ENCODE measurements around the gene TNIP1. TPM values are rescaled to one million over a fixed set of nuclear protein-coding genes. Genes with fewer than 3 reads are reported as not detected.
A peak's percentile ranks its signal among the peaks of the same experiment; 100 is the strongest.

TNIP1 gene
- total and polyA plus RNA-seq, 10 donors: 67.7 to 260 (median 199) TPM

DNA sequence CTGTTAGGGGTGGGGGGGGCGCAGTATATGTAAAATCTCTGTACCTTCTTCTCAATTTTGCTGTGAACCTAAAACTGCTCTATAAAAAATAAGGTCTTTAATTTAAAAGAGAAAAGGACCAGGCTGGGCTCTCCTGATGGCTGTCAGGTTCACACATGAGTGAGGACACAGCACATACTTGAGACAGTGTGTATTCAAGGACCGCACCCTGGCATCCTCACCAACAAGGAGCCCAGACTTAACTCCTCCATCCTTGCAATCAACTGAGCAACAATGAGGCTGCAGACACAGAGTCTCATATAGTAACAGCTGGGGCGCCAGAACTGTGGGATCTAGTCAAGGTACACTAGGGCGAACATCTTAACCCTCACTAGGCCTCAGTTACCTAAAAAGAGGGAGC lies 9.8 kb downstream of the TNIP1 start:
- Histone ChIP-seq H3K9me3 (no peaks in the 10 kb centered on the region), H3K36me3 (peaks cover 0 to 90% (median 13%) of the 10 kb centered on the region in 6 donors), H3K27me3 (replicated peaks in 1 of 7) (no peaks in the 10 kb centered on the region), H3K27ac (peak overlapping the region in 6 of 8 donors; percentile 74 to 95 (median 83)), H3K4me3 (no peak overlapping the region), H3K4me1 (peaks cover 67 to 100% (median 92%) of the 10 kb centered on the region in 6 donors)
- DNase-seq: no peak
- intact Hi-C loops (cut with DNase I; ENCODE audit: low total_unique reads): no loop called here
- 82 to 94% (median 88%) methylated on average over 4 of the region's 4 CpGs for WGBS, 5 donors
- TF ChIP-seq POLR2AphosphoS5 (IDR thresholded peaks at IDR 0.05): no peak
- TF ChIP-seq, protein P1, sequence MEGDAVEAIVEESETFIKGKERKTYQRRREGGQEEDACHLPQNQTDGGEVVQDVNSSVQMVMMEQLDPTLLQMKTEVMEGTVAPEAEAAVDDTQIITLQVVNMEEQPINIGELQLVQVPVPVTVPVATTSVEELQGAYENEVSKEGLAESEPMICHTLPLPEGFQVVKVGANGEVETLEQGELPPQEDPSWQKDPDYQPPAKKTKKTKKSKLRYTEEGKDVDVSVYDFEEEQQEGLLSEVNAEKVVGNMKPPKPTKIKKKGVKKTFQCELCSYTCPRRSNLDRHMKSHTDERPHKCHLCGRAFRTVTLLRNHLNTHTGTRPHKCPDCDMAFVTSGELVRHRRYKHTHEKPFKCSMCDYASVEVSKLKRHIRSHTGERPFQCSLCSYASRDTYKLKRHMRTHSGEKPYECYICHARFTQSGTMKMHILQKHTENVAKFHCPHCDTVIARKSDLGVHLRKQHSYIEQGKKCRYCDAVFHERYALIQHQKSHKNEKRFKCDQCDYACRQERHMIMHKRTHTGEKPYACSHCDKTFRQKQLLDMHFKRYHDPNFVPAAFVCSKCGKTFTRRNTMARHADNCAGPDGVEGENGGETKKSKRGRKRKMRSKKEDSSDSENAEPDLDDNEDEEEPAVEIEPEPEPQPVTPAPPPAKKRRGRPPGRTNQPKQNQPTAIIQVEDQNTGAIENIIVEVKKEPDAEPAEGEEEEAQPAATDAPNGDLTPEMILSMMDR (IDR thresholded peaks at IDR 0.05 in 8 of 11, conservative IDR thresholded peaks at IDR 0.05 in 3 of 11): no peak
- no peak for TF ChIP-seq POLR2A (IDR thresholded peaks at IDR 0.05)

DNA sequence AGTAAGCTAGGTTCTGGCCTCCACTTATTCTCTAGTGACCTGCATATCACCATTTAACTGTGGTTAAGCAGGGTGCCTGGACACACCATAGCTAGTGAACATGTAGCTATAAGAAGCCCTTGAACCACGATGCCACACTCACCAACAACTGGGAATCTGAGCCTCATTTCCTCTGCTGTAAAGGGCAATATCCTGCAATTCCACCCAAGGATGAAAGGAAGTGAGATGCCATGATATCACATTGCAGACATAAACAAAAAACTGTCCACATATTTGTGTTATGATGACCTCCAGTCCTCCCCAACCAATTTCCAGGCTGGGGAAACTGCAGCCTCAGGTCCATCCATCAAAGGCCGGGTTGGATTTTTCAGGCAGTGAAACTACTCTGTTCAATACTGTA lies 10.4 kb downstream of the TNIP1 start:
- peaks cover 0 to 84% (median 13%) of the 10 kb centered on the region in 6 donors for H3K36me3 ChIP-seq
- WGBS, 5 donors: 47 to 78% (median 55%) methylated on average over 2 of the region's 2 CpGs
- no peaks in the 10 kb centered on the region for H3K9me3 ChIP-seq
- H3K4me3 ChIP-seq: no peak overlapping the region
- TF ChIP-seq POLR2A (IDR thresholded peaks at IDR 0.05): no peak
- peak in 1 of 3 donors; percentile 72 for TF ChIP-seq POLR2AphosphoS5 (IDR thresholded peaks at IDR 0.05)
- TF ChIP-seq, protein P1 (IDR thresholded peaks at IDR 0.05 in 8 of 11, conservative IDR thresholded peaks at IDR 0.05 in 3 of 11): no peak
- intact Hi-C loops (cut with DNase I; ENCODE audit: low total_unique reads): no loop called here
- peak overlapping the region in 7 of 8 donors; percentile 71 to 95 (median 83) for H3K27ac ChIP-seq
- no peaks in the 10 kb centered on the region for H3K27me3 ChIP-seq (replicated peaks in 1 of 7)
- peaks cover 66 to 100% (median 92%) of the 10 kb centered on the region in 6 donors for H3K4me1 ChIP-seq
- no peak for DNase-seq

DNA sequence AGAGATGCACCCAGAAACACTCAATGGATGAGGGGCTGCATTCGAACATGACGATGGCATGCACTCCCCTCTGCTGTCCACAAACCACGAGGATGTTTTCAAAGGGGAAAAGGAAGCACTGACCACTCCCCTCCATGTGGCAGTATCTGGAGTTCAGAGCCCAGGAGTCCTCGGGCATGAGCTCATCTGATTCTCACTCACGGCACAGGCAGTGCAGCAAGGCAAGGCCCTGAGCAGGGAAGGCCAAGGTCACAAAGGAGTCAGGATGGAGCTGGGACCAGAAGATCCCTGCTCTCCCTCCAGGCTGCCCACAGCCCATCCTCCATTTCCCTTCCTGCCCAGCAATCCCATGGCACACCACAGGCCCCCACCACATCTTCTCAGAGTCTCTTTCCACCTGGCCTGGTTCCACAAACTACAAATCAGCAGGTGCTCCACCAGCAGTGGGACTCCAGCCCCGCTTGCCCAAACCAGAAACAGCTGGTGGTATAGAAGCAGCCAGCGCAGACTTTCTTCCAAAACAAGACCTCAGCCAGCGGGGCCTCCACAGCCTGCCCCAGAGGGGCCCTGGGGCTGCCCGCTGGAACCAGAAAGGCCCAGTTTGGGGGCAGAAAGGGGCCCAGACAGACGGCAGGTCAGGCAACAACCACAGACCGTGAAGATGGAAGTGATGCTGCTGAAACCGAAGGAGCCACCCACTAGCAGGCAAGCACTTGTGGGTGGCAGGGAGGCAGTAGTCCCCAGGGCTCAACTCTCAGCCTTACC lies 12.2 kb downstream of the TNIP1 start:
- H3K4me1 ChIP-seq: peaks cover 80 to 100% (median 95%) of the 10 kb centered on the region in 6 donors
- peak overlapping the region in 1 of 8 donors; percentile 11 for H3K4me3 ChIP-seq
- WGBS, 5 donors: 17 to 21% (median 20%) methylated on average over 9 to 12 of the region's 12 CpGs
- TF ChIP-seq, protein P1 (IDR thresholded peaks at IDR 0.05 in 8 of 11, conservative IDR thresholded peaks at IDR 0.05 in 3 of 11): no peak
- TF ChIP-seq POLR2A (IDR thresholded peaks at IDR 0.05): no peak
- TF ChIP-seq POLR2AphosphoS5 (IDR thresholded peaks at IDR 0.05): peak; percentile 47 to 56 (median 49)
- peaks cover 0 to 87% (median 14%) of the 10 kb centered on the region in 6 donors for H3K36me3 ChIP-seq
- no peaks in the 10 kb centered on the region for H3K27me3 ChIP-seq (replicated peaks in 1 of 7)
- intact Hi-C loops (cut with DNase I; ENCODE audit: low total_unique reads): no loop called here
- H3K27ac ChIP-seq: peak overlapping the region; percentile 71 to 95 (median 79)
- DNase-seq: no peak
- no peaks in the 10 kb centered on the region for H3K9me3 ChIP-seq

Measured in spleen (tissue), 11 donors.